DND-41 (cell line): ENCODE data around the gene MSI2.
A peak's percentile ranks its signal among the peaks of the same experiment; 100 is the strongest.

Source experiments
- CTCF ChIP-seq: IDR thresholded peaks from 2 replicates; pipeline ENCODE4 v1.5.1; 2012; ENCODE audit warnings: borderline replicate concordance, low read length, moderate library complexity, mild to moderate bottlenecking; ENCODE audit not compliant: poor library complexity, severe bottlenecking; ENCODE audit errors: extremely low read depth
- EZH2 ChIP-seq: IDR thresholded peaks from 3 replicates; pipeline ENCODE4 v1.6.1; 2012; ENCODE audit warnings: borderline replicate concordance, low read depth, mild to moderate bottlenecking, moderate library complexity, low read length, inconsistent platforms; ENCODE audit not compliant: severe bottlenecking

GRCh38 chr17:57552114-57552624 is 295.8 kb downstream of the MSI2 start:
- TF ChIP-seq CTCF (peak; percentile 87), EZH2 (no peak)
